PC-3 (cell line): ENCODE measurements around the gene LINC01488.

ENCODE experiments used
- CTCF ChIP-seq: fragments of 300-600 bp; sonication (generic); conservative IDR thresholded peaks from 2 replicates; pipeline ENCODE4 v1.5.1; 2017; ENCODE audit warnings: antibody characterized with exemption, low read depth, mild to moderate bottlenecking, low read length
- EZH2 ChIP-seq: fragments of 300-600 bp; sonication (generic); IDR thresholded peaks from one replicate; pipeline ENCODE4 v1.6.1; 2017; ENCODE audit warnings: antibody characterized with exemption, mild to moderate bottlenecking, low read length; ENCODE audit not compliant: unreplicated experiment

DNA sequence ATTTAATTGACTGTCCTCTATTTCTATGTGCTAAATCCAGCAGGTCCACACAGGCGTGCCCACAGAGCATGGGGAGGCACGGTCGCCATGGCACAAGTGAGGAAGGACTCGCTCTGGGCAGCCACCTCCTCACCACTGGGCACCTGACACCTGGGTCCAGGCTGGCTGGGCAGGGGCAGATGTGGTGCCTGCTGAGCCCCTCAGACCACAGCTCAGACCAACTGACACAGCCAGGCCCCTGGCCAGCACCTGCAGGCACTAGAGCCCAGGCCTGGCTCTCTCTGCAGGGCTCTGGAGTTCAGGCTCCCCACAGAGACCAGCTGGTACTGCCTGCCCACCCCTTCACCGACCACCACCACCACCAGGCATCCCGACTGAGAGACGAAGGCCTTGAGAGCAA is 27.9 kb downstream of the LINC01488 start:
- TF ChIP-seq CTCF (no peak), EZH2 (no peak)
